Peyer's patch (tissue), 4 donors: ENCODE measurements around the gene TRABD2A.

Experiments used
- CTCF ChIP-seq, 6 experiments: fragments of 450-650 bp in 4 of 6; fragments of 200-600 bp in 2 of 6; sonication (generic) in 1 of 6; IDR thresholded peaks; one replicate each; pipeline ENCODE4 v1.5.1; 2017 to 2019; ENCODE audit warnings: antibody characterized with exemption in 6 of 6, mild to moderate bottlenecking in 3 of 6, moderate library complexity in 1 of 6
- POLR2A ChIP-seq, 2 donors: fragments of 450-650 bp; IDR thresholded peaks; one replicate each; pipeline ENCODE4 v1.5.1; 2017; ENCODE audit warnings: antibody characterized with exemption in 2 of 2, mild to moderate bottlenecking in 2 of 2, moderate library complexity in 2 of 2

GRCh38 chr2:84865181-84865783 lies 15.6 kb downstream of the TRABD2A start:
- TF ChIP-seq CTCF (IDR thresholded peaks at IDR 0.05) (peak in 4 of 6 experiments; percentile 40 to 62 (median 54)), POLR2A (IDR thresholded peaks at IDR 0.05) (no peak)
